HG03354 (cell line): ENCODE results near the gene GZMH.
"Not testable (repeated sequence)": the region's sequence is repeated elsewhere in the genome, so short reads cannot be mapped to it uniquely, and the experiment has no call there.

ENCODE experiments used
- ATAC-seq: cut with Tn5 transposase; IDR thresholded peaks from one replicate; pipeline ENCODE4 v1.9.1; 2021; ENCODE audit warnings: mild to moderate bottlenecking; ENCODE audit not compliant: unreplicated experiment, poor library complexity, severe bottlenecking

GZMH gene

DNA sequence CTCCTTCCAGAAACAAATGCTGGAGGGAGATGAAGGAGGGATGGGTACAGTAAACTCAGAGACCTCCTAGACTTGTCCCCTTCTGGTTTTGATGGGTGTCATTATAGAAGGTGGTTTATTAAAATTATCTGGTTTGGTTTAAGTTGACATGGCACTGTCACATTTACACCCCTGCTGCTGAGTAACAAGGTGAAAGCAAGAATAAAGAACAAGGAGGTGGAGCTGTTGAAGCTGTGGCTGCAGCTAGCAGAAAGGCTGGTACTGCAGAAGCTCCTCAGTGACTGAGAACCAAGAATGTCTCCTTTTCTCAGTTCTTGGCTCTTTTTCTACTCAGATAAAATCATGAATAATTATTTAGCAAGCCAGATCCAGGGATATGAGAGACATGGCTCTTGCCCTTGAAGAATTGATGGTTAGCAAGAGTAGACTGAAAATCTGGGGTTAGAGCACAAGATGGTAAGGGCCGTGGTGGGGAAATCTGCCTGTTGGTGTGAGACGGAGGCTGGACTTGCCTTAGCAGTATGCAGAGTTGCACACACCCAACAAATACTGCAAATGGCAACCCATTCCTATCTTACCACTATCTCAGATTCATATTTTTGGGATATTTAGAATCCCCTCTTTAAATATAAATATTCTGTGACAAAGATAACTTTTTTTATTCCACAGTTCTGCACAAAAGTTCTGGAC, at the start of gene GZMH:
Gene GZMH, minus strand, starts transcription at position 31 of the 690 bp plus-strand sequence. CDS start 72 bp downstream, outside the sequence.
- ATAC-seq, result no peak

DNA sequence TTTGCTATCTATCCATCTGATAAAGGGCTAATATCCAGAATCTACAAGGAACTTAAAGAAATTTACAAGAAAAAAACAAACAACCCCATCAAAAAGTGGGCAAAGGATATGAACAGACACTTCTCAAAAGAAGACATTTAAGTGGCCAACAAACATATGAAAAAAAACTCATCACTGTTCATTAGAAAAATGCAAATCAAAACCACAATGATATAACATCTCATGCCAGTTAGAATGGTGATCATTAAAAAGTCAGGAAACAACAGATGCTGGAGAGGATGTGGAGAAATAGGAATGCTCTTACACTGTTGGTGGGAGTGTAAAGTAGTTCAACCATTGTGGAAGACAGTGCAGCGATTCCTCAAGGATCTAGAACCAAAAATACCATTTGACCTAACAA, 38.9 kb upstream of the GZMH start:
- not testable (repeated sequence) for ATAC-seq

DNA sequence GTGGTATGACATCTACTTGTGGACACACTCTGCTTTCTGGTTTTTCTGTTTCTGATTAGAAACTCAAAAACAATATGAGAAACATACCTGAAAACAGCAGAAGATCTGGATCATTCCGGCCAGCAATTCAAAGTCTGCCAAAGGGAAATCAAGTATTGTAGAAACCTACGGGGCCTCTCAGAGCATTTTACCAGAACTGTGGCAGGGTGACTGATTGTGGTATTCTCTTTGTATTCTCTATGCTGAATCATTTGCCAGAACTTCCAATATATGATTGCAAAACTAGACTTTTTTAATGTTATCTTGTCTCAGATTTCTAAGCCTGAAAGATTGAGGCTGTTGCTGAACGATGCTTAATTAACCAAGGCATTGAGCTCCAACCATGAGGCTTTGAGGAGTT, 30.4 kb upstream of the GZMH start:
- ATAC-seq, result no peak

DNA sequence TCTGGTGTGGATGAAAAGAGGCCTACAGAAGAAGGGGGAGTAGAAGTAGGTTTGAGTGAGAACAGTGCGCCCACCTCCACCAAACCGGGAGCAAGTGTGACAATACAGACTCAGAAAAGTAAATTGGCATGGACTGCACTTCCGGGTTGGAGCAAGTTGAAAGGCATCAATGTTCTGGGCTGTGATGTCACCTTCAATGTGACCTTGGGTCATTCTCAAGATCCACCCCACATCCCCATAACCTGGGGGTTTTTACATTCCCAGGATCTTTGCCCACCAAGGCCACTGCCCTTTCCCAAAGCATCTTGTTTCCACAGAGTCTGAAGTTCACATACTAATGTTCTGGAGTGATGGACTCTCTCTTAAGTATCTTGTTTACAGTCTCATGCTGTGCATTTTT, 29.8 kb upstream of the GZMH start:
- ATAC-seq, result no peak

GRCh38 chr14:24634158-24634557, 24.7 kb upstream of the GZMH start, which contains the start of gene GZMB:
Gene GZMB (minus strand): TSS chr14:24634190. CDS start chr14:24634160, 30 bp downstream.
- no peak for ATAC-seq

GRCh38 chr14:24633353-24633752, 23.9 kb upstream of the GZMH start:
- ATAC-seq, result no peak

DNA sequence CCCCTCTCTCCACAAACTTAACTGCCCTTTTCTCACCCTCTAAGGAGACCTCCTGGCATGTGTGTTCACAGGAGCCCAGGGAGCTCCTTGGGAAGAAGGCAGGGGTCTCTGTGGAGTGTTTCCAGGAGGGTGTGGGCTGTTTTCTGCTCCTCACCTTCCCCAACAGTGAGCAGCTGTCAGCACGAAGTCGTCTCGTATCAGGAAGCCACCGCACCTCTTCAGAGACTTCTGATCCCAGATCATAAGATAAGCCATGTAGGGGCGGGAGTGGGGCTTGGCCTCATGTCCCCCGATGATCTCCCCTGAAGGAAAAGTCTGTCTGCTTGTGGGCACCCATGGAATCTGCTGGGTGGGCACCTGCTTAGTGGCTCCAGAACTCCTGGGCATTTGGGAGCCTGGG, 23.3 kb upstream of the GZMH start:
- no peak for ATAC-seq

- no peak for ATAC-seq
These were observed 22.9 kb upstream of the GZMH start for GRCh38 chr14:24632336-24632735.

DNA sequence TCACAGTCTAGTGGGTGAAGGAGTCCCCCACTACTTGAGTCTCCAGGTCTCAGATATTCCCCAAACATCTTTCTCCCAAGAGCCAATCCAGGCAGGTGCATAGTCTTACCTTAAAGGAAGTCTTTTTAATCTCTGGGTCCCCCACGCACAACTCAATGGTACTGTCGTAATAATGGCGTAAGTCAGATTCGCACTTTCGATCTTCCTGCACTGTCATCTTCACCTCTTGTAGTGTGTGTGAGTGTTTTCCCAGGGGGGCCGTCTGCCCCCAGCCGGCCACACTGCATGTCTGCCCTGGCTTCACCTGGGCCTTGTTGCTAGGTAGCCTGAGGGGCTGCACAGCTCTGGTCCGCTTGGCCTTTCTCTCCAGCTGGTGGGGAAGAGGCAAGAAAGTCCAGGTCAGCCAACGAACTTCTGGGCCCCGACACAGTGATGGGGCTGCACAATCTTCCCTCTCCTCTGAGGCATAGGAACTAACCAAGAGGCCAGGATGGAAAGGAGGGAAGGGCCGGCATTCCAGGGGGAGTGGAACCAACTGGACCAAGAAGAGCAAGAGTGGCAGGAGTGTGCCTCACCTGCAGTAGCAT, 22.4 kb upstream of the GZMH start:
- no peak for ATAC-seq

DNA sequence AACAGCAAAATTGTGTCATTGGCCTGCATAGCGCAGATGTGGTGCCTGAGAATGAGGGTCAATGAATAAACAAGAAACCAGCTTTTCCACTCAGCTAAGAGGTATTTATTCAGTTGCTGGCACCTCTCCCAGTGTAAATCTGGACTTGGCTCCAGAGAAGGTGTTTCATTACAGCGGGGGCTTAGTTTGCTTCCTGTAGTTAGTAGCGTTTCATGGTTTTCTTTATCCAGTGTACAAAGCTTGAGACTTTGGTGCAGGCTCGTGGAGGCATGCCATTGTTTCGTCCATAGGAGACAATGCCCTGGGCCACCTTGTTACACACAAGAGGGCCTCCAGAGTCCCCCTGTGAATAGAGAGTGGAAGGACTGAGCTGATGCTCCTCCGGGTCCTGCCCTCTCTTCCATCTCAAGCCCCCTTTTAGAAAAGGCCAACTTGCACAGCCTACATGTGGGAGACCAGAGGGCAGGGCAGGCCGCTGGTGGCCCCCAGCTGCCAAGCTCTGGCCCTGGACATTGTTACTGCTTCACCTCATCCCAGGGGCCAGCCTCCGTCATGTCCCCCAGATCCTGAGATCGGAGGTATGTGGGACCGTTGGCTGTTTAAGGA, 21.5 kb upstream of the GZMH start:
- ATAC-seq, result no peak

DNA sequence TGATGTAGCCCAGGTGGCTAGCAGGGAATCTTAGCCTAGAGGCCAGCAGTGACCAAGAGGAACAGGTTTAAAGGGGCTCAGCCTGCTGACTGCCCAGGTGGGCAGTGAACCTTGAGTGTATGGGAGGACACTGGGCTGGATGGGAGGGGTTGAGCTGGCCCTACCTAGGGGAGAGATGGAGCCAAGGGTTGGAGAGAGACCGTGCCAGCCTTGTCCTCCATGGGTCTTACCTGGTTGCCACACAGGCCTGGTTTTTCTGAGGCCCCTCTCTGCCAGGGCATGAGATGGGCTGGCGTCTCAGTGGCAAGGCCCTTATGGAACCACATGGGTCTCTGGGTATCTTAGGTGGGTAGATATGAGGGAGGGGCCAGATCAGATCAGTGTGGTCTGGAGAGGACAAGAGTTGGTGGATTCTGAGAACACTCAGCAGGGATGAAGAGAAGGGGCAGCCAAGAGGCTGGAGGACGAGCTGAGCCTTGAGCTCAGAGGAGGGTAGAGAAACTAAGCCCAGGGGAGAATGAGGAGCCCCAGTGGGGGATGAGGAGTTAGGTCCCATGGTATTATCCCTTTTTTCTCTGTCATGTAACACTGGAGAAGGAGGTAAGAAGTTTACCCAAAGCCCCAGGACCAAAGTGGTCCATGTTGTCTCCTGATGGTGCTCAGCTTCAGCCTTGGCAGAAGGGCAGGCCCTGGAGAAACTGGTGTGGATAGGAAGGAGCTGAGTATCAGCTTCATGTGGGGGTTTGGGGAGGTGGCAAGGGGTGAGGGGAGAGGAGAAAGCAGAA, 20.8 kb upstream of the GZMH start:
- no peak for ATAC-seq

DNA sequence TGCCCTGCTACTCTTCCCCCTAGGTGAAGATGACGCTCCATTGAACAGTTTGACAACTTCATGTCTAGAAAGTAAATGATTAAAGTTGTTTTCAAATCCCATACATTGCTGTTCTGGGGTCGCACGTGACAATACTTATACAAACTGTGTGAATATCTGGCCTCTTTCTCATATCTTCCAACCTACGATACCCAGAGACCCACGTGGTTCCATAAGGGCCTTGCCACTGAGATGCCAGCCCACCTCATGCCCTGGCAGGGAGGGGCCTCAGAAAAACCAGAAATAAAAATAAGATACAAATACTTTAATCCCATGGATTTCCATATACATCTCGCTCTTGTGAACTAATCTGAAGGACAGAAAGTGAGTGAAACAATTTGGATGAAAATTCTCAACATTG, 20.0 kb upstream of the GZMH start:
- ATAC-seq, result no peak

- ATAC-seq, result no peak
These were observed 4.3 kb upstream of the GZMH start for GRCh38 chr14:24613747-24614146.

- no peak for ATAC-seq
These were observed 3.8 kb upstream of the GZMH start for GRCh38 chr14:24613241-24613640.

DNA sequence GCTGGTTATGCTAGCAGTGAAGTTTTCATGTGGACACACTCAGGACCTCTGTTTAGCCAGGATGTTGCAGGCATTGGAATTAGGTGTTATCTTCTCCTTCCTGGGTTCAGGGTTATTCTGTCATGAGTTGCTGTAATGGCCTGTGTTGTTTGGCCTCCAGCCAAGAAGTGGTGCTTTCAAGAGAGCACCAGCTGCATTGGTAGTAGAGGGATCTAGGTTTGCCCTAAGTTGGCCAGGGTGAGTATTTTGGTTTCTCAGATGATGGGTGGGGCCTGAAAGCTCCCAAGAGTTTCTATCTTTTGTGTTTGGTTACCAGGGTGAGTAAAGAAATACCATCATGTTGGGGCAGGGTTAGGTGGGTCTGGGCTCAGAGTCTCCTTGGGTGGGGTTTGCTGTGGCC, 2.7 kb upstream of the GZMH start:
- ATAC-seq, result no peak

DNA sequence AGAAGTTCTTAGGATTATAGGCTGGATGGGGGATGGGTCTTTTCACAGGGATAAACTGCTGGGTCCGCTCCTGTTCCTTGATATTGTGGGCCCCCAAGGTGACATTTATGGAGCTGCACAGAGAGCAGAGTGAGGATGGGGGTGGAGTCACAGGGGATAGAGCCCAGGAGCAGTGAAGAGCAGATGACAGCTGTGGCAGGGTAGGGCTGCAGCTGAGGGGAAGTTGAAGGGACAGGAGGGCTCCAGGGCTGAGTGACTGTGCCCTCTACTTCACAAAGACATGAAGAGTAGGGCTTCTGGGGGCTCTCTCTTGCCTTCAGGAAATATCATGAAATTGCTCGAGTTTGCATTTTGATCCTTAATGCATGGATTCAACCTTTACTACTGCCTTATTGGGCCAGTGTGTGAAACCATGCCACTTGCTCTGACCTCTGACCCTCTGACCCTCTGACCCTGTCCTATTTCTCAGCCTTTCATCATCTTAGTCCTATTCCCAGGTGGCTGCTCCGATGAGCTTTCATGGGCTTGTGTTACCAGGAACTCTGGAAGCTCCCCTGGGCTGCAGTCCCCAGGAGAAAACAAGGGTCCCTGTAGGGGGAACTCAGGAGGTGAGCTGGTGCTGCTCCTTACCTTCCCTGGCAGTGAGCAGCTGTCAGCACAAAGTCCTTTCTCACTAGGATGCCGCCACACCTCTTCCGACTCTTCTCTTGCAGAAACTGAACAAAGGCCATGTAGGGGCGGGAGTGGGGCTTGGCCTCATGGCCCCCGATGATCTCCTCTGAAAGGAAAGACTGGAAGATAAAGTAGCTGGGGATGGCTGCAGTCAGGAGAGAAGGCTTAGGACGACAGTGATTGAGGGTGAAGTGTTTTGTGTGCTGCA, 1.6 kb downstream of the GZMH start:
- no peak for ATAC-seq

- no peak for ATAC-seq
These were observed 2.4 kb downstream of the GZMH start for GRCh38 chr14:24607081-24607480.

GRCh38 chr14:24606297-24606696, 3.2 kb downstream of the GZMH start:
- no peak for ATAC-seq

DNA sequence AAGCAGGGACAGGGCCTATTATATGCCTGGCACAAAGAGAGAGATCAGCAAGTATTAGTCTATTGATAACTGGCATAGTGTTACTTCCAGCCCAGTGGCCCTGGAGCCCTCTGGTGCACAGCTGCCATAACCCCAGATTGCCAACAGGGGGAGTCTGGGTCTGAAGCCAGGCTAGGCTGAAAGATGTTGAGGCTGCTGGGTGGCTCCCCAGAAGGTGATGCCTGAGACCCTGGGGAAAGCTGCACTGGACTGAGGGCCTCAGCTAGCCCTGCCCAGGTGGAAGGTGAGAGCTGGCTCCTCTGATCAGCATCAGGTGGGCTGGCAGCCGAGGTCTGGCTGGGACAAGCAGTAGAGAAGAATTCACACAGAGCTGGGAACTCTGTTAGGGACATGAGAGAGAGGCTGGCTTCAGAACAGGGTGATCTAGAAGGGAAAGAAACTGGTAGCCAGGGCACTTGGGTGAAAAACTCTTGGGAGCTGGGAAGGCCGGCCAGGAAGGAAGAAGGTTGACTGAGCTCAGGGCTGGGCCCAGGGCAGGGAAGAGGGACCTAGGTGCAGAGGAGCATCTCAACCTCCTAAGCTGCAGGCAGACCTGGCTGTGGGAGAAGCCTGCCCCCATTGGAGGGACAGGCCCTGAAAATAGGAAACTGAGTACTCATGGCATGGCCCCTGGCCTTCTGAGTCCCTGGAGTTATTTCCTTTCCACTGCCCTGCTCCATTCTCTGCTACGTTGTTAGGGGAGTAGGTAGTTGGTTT, 3.9 kb downstream of the GZMH start:
- peak; percentile 97 for ATAC-seq
